Stomach (tissue), 4 donors: Measurements from ENCODE around the gene CENPH.

Experiments used
- CTCF ChIP-seq, 7 experiments: fragments of 450-650 bp in 4 of 7; fragments of 200-600 bp in 3 of 7; sonication (generic) in 3 of 7; IDR thresholded peaks; one replicate each; pipeline ENCODE4 v1.5.1; 2016 to 2019; ENCODE audit warnings: antibody characterized with exemption in 7 of 7, control low read depth in 2 of 7, mild to moderate bottlenecking in 1 of 7
- EP300 ChIP-seq: sonication (generic); formaldehyde crosslinking; IDR thresholded peaks from one replicate; pipeline ENCODE4 v1.6.1; 2017; ENCODE audit warnings: antibody characterized with exemption
- POLR2A ChIP-seq, 4 donors: fragments of 450-650 bp; IDR thresholded peaks; one replicate each; pipeline ENCODE4 v1.6.1; 2016; ENCODE audit warnings: antibody characterized with exemption in 4 of 4, control low read depth in 2 of 4, mild to moderate bottlenecking in 1 of 4, moderate library complexity in 1 of 4
- POLR2AphosphoS5 ChIP-seq, 3 donors: sonication (generic); formaldehyde crosslinking; IDR thresholded peaks; one replicate each; pipeline ENCODE4 v1.6.1; 2016; ENCODE audit warnings: antibody characterized with exemption in 3 of 3

GRCh38 chr5:69189162-69190086 is at the start of gene CENPH:
- no peak for TF ChIP-seq EP300
- TF ChIP-seq CTCF (IDR thresholded peaks at IDR 0.05) = no peak
- no peak for TF ChIP-seq POLR2A (IDR thresholded peaks at IDR 0.05)
- TF ChIP-seq POLR2AphosphoS5 (IDR thresholded peaks at IDR 0.05) = no peak
